Fibroblast of villous mesenchyme (primary cell): ENCODE data around the gene TMEM204. TPM values are rescaled to one million over a fixed set of nuclear protein-coding genes. Genes with fewer than 3 reads are reported as not detected.

Experiments used
- DNase-seq: peaks from one replicate; pipeline ENCODE4 v3.0.0-alpha.2; 2010; ENCODE audit warnings: low read depth
- H3K4me3 ChIP-seq: 2 replicates; pipeline ENCODE4 v1.5.1; 2011; ENCODE audit warnings: low read depth, mild to moderate bottlenecking, low read length
- total RNA-seq: library from RNA; depleted of rRNA; stranded (reverse); fragments of >200 nt; gene quantifications from 2 replicates; pipeline ENCODE4 v1.2.3, GENCODE V29; 2012
- TF ChIP-seq, protein P1 (sequence below): IDR thresholded peaks from 2 replicates; pipeline ENCODE4 v1.5.1; 2012; ENCODE audit warnings: low read depth, mild to moderate bottlenecking, low read length; ENCODE audit not compliant: insufficient read depth

TMEM204 gene
- total RNA-seq, 1 donor = 22.5 TPM

DNA sequence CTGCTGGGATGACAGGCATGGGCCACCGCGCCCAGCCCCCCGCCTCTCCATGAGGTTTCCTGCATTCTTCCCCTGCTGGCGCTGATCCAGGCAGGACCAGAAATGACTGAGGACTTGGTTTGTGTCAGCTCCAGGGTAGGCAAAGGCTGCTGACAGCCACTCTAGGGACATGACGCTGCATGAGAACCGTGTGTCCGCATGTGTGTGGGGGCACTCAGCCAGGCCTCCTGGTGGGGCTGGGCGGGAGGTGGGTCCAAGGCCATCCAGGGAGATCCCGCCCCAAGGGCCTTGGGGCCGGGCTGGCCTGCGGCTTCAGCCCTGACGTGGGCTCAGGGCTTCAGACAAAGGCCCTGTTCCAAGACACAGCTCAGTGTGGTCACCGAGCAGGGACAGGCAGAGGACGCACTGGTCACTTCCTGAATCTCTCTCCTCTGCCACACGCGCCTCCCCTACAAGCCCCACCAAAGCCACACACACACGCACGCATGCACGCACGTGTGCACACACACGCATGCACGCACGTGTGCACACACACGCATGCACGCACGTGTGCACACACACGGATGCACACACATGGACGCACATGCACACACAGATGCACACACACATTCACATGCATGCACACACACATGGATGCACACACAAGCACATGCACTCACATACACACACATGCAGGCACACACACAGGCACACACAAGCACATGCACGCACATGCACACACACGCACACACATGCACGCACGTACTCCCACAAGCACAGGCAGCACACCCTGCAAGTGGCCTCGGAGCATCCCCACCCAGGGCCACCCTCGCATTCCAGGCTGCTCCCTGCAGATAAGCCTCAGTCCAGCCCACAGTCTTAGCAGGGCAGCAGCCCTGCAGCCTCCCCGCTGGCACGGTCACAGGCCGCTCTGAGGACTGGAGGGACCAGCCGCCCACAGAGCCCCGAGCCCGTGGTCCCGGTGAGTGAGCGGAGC is 5.3 kb upstream of the TMEM204 start:
- peak; percentile 22 for DNase-seq
- TF ChIP-seq, protein P1, sequence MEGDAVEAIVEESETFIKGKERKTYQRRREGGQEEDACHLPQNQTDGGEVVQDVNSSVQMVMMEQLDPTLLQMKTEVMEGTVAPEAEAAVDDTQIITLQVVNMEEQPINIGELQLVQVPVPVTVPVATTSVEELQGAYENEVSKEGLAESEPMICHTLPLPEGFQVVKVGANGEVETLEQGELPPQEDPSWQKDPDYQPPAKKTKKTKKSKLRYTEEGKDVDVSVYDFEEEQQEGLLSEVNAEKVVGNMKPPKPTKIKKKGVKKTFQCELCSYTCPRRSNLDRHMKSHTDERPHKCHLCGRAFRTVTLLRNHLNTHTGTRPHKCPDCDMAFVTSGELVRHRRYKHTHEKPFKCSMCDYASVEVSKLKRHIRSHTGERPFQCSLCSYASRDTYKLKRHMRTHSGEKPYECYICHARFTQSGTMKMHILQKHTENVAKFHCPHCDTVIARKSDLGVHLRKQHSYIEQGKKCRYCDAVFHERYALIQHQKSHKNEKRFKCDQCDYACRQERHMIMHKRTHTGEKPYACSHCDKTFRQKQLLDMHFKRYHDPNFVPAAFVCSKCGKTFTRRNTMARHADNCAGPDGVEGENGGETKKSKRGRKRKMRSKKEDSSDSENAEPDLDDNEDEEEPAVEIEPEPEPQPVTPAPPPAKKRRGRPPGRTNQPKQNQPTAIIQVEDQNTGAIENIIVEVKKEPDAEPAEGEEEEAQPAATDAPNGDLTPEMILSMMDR = no peak
- no peak overlapping the region for H3K4me3 ChIP-seq

DNA sequence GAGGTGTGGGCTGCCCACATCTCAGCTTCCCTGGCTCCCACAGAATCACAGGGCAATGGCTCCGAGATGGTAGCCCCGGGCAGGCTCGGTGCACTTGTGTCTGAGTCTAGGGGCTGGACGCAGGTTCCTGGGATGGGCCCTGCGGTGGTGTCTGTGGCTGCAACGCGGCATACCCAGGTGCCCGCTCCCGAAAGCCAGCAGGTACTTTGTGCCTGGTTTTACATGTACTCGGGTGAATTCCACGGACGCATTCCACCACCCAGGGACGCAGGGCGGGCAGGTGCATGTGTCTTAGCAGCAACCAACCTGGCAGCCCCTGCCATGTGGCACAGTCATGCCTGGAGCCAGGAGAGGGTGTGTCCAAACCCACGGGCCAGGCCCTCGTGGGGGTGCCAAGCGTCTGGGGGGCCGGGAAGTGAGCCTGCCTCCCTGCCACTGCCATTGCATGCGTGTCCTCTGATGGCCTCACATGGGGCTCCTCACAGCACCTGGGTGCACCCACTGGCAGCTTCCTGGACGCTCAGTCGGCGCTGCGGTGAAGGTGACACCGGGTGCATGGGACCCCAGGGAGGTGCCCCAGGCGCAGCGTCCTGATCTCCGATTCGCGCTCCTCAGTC is 4.4 kb upstream of the TMEM204 start:
- TF ChIP-seq, protein P1 = no peak
- DNase-seq = no peak
- no peak overlapping the region for H3K4me3 ChIP-seq

DNA sequence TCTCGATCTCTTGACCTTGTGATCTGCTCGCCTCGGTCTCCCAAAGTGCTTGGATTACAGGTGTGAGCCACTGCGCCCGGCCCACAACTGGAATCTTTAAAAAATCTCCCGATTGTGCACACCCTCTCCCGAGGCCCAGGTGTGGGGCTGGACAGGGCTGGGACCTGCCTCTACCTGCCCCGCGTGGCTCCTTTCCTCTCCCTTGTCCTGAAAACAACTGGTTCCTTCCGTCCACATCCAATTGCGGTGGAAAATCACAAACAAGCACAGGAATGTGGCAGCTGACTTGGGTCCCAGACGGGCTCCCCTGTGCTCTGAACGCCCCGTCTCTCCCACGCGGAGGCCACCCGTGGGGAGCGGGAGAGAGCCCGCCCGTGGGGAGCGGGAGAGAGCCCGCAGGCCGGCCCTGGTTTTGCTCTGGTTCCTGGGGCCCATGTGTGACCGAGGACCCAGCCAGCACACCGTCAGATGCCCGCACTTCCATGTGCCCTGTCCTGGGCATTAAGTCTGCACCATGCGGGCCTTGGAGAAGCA is 3.0 kb upstream of the TMEM204 start:
- no peak for DNase-seq
- no peak overlapping the region for H3K4me3 ChIP-seq
- TF ChIP-seq, protein P1 = no peak

DNA sequence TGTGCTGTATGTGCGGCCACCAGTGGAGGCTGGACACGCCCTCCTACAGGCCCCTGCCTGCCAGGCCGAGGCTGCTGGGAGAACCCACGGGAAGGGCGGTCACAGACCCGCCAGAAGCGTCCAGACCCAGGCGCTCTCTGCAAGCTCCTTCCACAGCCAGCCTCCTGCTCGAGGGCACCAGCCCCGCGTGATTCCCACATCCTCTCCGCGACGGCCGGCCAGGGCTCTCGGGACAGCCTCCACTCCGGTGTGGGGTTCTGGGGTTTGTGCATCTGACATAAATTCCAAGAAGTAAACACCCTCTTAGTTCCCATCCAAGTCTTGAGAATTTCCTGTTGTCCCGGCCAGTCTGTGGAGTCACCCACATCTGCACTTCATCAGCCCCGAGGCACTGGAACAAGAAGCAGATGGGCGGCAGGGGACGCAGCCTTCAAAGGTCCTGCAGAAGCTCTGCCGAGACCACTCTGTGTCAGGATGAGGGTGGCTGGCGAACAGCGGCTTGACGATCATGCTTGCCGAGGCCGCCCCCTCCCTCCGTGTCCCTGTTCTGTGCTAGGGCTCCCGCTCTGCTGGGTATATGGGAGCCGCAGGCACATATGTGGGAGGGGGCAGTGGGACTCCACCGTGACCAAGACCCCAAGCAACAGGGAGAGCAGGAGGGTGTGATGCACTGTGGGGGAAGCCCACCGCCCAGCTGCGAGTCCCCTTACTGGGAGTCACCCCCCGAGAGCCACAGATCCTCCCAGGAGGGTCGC is 2.4 kb upstream of the TMEM204 start:
- H3K4me3 ChIP-seq = no peak overlapping the region
- peak; percentile 96 for DNase-seq
- TF ChIP-seq, protein P1 = no peak

DNA sequence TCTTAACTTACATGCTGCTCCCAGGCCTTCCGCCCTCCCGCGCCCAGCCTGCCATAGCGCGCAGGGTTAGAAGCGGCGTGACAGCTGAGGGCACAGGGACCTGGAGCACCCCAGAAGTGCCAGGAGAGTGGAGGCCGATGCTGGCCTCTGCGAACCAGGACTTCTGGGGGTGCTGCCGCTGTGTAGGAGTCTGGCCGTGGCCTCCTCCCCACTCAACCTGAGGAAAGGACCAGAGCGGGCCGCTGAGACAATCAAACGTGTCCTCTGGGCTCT is 1.9 kb upstream of the TMEM204 start:
- TF ChIP-seq, protein P1 = no peak
- no peak for DNase-seq
- H3K4me3 ChIP-seq = no peak overlapping the region

DNA sequence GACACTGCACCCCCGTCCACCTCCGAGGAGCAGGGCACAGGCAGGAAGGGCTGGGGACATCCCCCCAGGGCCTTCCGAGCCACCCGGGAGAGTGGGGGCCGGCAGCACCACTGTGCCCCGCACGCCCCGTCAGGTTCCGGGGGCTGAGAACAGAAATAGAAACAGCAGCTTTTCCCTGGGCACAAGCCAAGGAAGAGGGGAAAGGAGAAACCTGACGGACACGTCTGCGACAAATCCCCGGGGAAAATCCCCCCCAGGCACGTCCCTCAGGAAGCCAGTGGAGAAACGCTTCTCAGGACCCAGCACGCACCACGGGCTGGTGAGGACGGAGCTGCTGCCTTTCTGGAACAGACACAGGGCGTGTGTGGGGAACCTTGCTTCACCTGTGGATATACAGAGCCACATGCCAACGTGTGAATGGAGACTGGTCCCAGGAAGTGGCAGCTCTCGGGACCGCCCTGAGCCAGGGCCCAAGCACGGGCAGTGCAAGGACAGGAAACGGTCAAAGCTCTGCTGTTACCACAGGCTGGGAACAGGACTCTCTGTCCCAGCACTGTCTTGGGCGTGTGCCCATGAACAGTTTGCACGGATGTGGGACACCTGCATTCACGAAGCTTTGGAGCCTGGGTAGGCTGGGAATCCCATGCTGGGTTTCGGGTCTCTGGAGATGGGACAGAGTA is 1.2 kb upstream of the TMEM204 start:
- peak; percentile 74 for DNase-seq
- TF ChIP-seq, protein P1 = no peak
- H3K4me3 ChIP-seq = no peak overlapping the region
